ENCODE measurements around the gene MAP7D1. TPM values are rescaled to one million over a fixed set of nuclear protein-coding genes. Genes with fewer than 3 reads are reported as not detected.

Gene MAP7D1
- total RNA-seq, 1 donor from 2014 or later, result 183 TPM

DNA sequence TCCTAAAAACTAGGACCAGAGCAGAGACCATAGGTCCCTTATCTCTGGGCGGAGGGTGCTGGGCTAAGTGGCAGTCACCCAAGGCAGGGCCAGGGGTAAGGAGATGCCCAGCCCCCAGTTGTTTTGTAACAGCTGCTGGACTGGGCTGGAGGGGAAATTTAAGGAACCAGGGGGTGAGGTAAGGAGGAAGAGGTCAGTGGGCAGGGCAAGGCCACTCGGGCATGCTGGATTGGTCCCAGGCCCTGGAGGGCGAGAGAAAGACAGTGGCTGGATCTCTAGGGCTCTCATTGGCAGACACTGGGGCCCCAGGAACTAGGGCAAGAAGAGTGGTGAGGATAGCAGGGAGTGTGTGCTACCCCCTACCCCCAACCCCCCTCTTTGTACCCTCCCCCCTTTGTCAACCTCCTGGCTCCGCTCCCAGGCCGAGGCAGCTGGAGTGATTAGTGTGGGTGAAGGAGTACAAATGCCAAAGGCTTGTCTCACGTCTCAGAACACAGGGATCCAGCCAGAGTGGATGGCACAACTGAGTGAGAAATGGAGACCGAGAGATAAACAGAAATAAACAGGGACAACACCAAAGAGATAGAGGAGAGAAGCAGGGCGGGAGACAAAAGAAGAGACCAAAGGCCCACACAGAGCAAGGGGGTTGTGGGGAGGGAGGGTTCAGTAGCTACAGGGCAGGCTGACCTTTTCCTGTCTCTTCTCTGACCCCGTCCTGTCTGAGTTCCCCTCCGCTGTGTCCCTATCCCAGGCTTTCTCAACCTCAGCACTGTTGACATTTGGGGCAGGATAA is 47.8 kb downstream of the MAP7D1 start:
- Histone ChIP-seq H3K36me3 (ENCODE audit: control insufficient read depth, insufficient read depth, low read length) (no peaks in the 10 kb centered on the region), H3K4me3 (ENCODE audit: low read depth, low read length) (no peak overlapping the region), H3K27me3 (ENCODE audit: control insufficient read depth, insufficient read depth, low read length) (no peaks in the 10 kb centered on the region)
- TF ChIP-seq, protein P1, sequence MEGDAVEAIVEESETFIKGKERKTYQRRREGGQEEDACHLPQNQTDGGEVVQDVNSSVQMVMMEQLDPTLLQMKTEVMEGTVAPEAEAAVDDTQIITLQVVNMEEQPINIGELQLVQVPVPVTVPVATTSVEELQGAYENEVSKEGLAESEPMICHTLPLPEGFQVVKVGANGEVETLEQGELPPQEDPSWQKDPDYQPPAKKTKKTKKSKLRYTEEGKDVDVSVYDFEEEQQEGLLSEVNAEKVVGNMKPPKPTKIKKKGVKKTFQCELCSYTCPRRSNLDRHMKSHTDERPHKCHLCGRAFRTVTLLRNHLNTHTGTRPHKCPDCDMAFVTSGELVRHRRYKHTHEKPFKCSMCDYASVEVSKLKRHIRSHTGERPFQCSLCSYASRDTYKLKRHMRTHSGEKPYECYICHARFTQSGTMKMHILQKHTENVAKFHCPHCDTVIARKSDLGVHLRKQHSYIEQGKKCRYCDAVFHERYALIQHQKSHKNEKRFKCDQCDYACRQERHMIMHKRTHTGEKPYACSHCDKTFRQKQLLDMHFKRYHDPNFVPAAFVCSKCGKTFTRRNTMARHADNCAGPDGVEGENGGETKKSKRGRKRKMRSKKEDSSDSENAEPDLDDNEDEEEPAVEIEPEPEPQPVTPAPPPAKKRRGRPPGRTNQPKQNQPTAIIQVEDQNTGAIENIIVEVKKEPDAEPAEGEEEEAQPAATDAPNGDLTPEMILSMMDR (IDR thresholded peaks at IDR 0.05; ENCODE audit: insufficient read depth, low read length, poor library complexity, severe bottlenecking), result no peak
- DNase-seq (ENCODE audit: low read depth), result no peak

DNA sequence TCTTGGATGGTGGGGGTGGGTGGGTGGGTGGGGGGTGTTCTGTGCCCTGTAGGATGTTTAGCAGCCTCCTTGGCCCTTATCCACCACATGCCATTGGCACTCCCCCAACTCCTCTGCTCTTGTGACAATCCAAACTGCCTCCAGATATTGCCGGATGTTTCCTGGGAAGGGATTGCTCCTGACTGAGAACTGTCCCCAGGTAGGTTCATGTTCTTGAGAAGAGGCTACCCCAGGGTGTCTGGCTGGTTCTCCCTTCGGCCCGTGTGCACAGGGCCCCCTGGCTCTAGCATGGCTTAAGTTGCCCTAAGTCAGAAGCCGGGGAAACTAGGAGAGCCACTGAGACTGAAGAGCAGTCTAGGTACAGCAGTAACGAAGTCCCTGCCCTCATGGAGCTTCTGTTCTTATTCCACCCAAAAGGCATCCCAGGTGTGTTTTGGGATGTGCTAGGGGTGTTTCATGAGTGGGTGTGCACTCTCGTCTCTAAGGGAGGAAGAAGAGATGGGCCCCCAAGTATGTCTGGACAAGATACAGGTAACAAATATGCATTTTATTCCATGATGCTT is 48.5 kb downstream of the MAP7D1 start:
- no peak for DNase-seq (ENCODE audit: low read depth)
- Histone ChIP-seq H3K27me3 (ENCODE audit: control insufficient read depth, insufficient read depth, low read length) (no peaks in the 10 kb centered on the region), H3K36me3 (ENCODE audit: control insufficient read depth, insufficient read depth, low read length) (no peaks in the 10 kb centered on the region), H3K4me3 (ENCODE audit: low read depth, low read length) (no peak overlapping the region)
- TF ChIP-seq, protein P1 (IDR thresholded peaks at IDR 0.05; ENCODE audit: insufficient read depth, low read length, poor library complexity, severe bottlenecking), result no peak

DNA sequence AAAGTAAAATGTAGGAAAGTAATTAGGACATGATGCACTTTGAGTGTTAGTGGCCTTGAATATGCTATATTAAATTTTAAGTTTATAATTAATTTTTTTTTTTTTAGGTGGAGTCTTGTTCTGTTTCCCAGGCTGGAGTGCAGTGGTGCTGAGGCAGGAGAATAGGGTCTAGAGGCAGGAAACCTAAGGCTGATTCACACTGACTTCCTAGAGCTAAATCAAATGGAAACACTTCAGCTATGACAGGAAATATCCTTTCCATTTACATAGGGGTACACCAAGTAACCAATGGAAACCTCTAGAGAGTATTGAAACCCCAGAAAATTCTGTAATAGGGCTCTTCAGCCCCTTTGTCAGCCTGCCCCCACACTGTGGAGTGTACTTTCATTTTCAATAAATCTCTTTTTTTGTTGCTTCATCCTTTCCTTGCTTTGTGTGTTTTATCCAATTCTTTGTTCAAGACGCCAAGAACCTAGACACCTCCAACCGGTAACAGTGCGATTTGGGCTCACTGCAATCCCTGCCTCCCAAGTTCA is 50.4 kb downstream of the MAP7D1 start:
- TF ChIP-seq, protein P1 (IDR thresholded peaks at IDR 0.05; ENCODE audit: insufficient read depth, low read length, poor library complexity, severe bottlenecking), result no peak

DNA sequence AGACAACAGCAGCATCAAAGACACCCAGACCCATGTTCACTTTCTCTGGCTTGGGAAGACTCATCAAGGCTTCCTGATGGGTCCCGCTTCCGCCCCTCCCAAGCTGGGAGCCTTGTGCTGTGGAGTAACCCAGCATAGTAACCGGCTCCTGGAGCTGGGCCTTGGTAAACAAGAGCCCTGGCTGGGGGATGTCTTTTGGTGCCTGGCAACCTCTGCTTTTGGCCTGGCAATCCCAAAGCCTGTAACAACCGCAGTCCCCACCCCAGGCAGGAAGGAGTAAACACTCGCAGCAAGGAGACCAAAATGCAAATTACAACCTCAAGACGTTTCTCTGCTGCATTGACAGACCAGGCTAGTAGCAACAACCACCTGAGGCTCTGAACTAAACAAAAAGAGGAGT is 51.4 kb downstream of the MAP7D1 start:
- DNase-seq (ENCODE audit: low read depth), result no peak
- no peaks in the 10 kb centered on the region for H3K27me3 ChIP-seq (ENCODE audit: control insufficient read depth, insufficient read depth, low read length)
- no peak overlapping the region for H3K4me3 ChIP-seq (ENCODE audit: low read depth, low read length)
- no peaks in the 10 kb centered on the region for H3K36me3 ChIP-seq (ENCODE audit: control insufficient read depth, insufficient read depth, low read length)
- TF ChIP-seq, protein P1 (IDR thresholded peaks at IDR 0.05; ENCODE audit: insufficient read depth, low read length, poor library complexity, severe bottlenecking), result no peak

More for the DNA sequence above, 50.4 kb downstream of the MAP7D1 start:
- no peak for DNase-seq (ENCODE audit: low read depth)
- H3K4me3 ChIP-seq (ENCODE audit: low read depth, low read length), result no peak overlapping the region
- no peaks in the 10 kb centered on the region for H3K27me3 ChIP-seq (ENCODE audit: control insufficient read depth, insufficient read depth, low read length)
- H3K36me3 ChIP-seq (ENCODE audit: control insufficient read depth, insufficient read depth, low read length), result no peaks in the 10 kb centered on the region

DNA sequence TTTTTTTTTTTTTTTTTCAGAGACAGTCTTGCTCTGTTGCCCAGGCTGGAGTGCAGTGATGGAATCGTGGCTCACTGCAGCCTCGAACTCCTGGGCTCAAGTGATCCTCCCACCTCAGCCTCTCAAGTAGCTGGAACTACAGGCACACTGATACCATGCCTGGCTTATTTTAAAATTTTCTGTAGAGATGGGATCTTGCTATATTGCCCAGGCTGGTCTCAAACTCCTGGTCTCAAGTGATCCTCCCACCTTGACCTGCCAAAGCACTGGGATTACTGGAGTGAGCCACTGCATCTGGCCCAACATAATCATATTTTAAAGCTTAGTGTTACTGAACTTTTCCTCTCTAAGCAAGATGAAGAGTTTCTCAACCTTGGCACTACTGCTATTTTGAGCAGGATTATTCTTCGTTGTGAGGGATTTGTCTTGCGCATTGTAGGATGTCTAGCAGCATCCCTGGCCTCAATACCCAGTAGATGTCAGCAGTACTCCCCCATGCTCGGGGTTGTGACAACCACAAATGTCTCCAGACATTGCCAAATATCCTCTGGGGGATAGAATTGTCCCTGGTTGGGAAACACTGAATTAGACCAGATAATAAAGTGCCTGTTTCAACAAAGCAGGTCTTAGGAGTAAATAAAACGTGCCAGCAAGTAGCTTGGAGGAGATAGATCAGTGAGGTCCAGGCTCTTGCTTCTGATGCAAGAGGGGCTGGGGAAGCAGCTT is 53.2 kb downstream of the MAP7D1 start:
- Histone ChIP-seq H3K36me3 (ENCODE audit: control insufficient read depth, insufficient read depth, low read length) (no peaks in the 10 kb centered on the region), H3K4me3 (ENCODE audit: low read depth, low read length) (no peak overlapping the region), H3K27me3 (ENCODE audit: control insufficient read depth, insufficient read depth, low read length) (no peaks in the 10 kb centered on the region)
- TF ChIP-seq, protein P1 (IDR thresholded peaks at IDR 0.05; ENCODE audit: insufficient read depth, low read length, poor library complexity, severe bottlenecking), result no peak
- no peak for DNase-seq (ENCODE audit: low read depth)

Measured in kidney epithelial cell (primary cell).